Endothelial cell (in vitro differentiated cells): ENCODE results near the gene KLK14. TPM values are rescaled to one million over a fixed set of nuclear protein-coding genes. Genes with fewer than 3 reads are reported as not detected.

Source experiments
- DNase-seq: peaks from one replicate; pipeline ENCODE4 v3.0.0; 2021; ENCODE audit warnings: low spot score
- H3K27ac Mint-ChIP-seq: one replicate; pipeline ENCODE4 v1.8.0; 2021; ENCODE audit warnings: mixed read lengths, inconsistent platforms; ENCODE audit not compliant: unreplicated experiment
- H3K27me3 Mint-ChIP-seq: one replicate; pipeline ENCODE4 v1.8.0; 2021; ENCODE audit warnings: mild to moderate bottlenecking, moderate library complexity, mixed read lengths, inconsistent platforms; ENCODE audit not compliant: unreplicated experiment
- H3K36me3 Mint-ChIP-seq: one replicate; pipeline ENCODE4 v1.8.0; 2021; ENCODE audit warnings: mild to moderate bottlenecking, low read depth, mixed read lengths, inconsistent platforms; ENCODE audit not compliant: unreplicated experiment
- H3K4me1 Mint-ChIP-seq: one replicate; pipeline ENCODE4 v1.8.0; 2021; ENCODE audit warnings: mild to moderate bottlenecking, mixed read lengths, inconsistent platforms; ENCODE audit not compliant: unreplicated experiment
- H3K4me3 Mint-ChIP-seq: one replicate; pipeline ENCODE4 v1.8.0; 2021; ENCODE audit warnings: mild to moderate bottlenecking, mixed read lengths, inconsistent platforms; ENCODE audit not compliant: unreplicated experiment
- H3K9me3 Mint-ChIP-seq: one replicate; pipeline ENCODE4 v1.8.0; 2021; ENCODE audit warnings: mixed read lengths, inconsistent platforms; ENCODE audit not compliant: unreplicated experiment
- CTCF ChIP-seq: fragments of 200-600 bp; sonication (generic); IDR thresholded peaks from one replicate; pipeline ENCODE4 v1.5.0; 2021; ENCODE audit warnings: antibody characterized with exemption; ENCODE audit not compliant: unreplicated experiment
- total RNA-seq: library from RNA; stranded (reverse); fragmentation: NEBNext Ultra II Directional; extraction: Animal tissue kit (Norgen Biotek cat#: 25700); gene quantifications from one replicate; pipeline ENCODE4 v1.2.1, GENCODE V29; 2021; ENCODE audit not compliant: unreplicated experiment

Gene KLK14
- total RNA-seq, 1 donor from 2014 or later = not detected

- DNase-seq = no peak
- no peak overlapping the region for H3K27ac Mint-ChIP-seq
- H3K27me3 Mint-ChIP-seq = peaks cover 2% of the 10 kb centered on the region
These were observed 15.1 kb upstream of the KLK14 start for GRCh38 chr19:51097796-51098195.

DNA sequence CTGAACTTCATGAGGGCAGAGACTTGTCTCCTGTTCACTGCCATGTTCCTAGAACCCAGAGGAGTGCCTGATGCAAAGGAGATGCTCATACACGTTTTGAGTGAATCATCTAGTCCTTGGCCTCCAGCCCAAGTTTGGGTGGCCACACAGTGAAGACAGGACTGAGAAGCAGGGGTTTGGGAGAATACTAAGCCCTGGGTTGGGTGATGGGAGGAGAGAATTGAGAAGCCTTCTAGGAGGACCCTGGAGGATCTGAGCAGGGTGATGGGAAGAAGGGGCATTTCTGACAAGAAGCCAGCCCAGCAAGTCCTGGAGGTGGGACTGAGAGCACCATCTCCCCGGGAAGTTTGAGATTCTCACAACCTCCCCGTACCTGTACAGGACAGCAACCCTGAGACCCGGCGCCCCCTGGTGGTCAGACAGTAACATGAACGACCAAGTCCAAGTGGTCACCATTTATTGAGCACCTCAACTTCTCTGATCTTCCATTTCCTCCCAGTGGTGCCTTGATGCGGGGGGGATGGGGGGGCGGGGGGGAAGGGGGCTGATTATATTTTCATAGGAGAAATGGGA, 14.6 kb upstream of the KLK14 start:
- peak overlapping the region; percentile 4 for H3K4me3 Mint-ChIP-seq
- DNase-seq = peak; percentile 72
- peaks cover 2% of the 10 kb centered on the region for H3K27me3 Mint-ChIP-seq
- peaks cover 18% of the 10 kb centered on the region for H3K4me1 Mint-ChIP-seq
- H3K27ac Mint-ChIP-seq = peak overlapping the region; percentile 25
- H3K9me3 Mint-ChIP-seq = no peaks in the 10 kb centered on the region
- H3K36me3 Mint-ChIP-seq = no peaks in the 10 kb centered on the region
- peak; percentile 64 for TF ChIP-seq CTCF

More at GRCh38 chr19:51097796-51098195, 15.1 kb upstream of the KLK14 start:
- Mint-ChIP-seq H3K36me3 (peaks cover 5% of the 10 kb centered on the region), H3K4me3 (no peak overlapping the region), H3K9me3 (no peaks in the 10 kb centered on the region), H3K4me1 (peaks cover 13% of the 10 kb centered on the region)
- TF ChIP-seq CTCF = no peak

- Mint-ChIP-seq H3K27me3 (peaks cover 2% of the 10 kb centered on the region), H3K9me3 (no peaks in the 10 kb centered on the region), H3K4me1 (peaks cover 18% of the 10 kb centered on the region), H3K36me3 (no peaks in the 10 kb centered on the region), H3K4me3 (peak overlapping the region; percentile 4), H3K27ac (peak overlapping the region; percentile 25)
- no peak for TF ChIP-seq CTCF
- DNase-seq = no peak
These were observed 13.9 kb upstream of the KLK14 start for GRCh38 chr19:51096473-51097165.

- no peaks in the 10 kb centered on the region for H3K36me3 Mint-ChIP-seq
- H3K4me1 Mint-ChIP-seq = peaks cover 24% of the 10 kb centered on the region
- H3K4me3 Mint-ChIP-seq = no peak overlapping the region
- TF ChIP-seq CTCF = peak; percentile 94
- H3K27me3 Mint-ChIP-seq = peaks cover 3% of the 10 kb centered on the region
- DNase-seq = peak; percentile 69
- H3K27ac Mint-ChIP-seq = no peak overlapping the region
- H3K9me3 Mint-ChIP-seq = no peaks in the 10 kb centered on the region
These were observed 12.1 kb upstream of the KLK14 start for GRCh38 chr19:51094696-51095279.
